IgD-negative memory B cell (primary cell): ENCODE measurements around the gene TGFBI. TPM values are rescaled to one million over a fixed set of nuclear protein-coding genes. Genes with fewer than 3 reads are reported as not detected.

Source experiments
- H3K27ac Mint-ChIP-seq, 3 donors: one replicate each; pipeline ENCODE4 v1.8.0; 2020 to 2022; ENCODE audit warnings: mild to moderate bottlenecking in 3 of 3, mixed read lengths in 3 of 3, moderate library complexity in 1 of 3
- H3K27me3 Mint-ChIP-seq: one replicate; pipeline ENCODE4 v1.8.0; 2021; ENCODE audit warnings: mixed read lengths
- H3K36me3 Mint-ChIP-seq: one replicate; pipeline ENCODE4 v1.8.0; 2020; ENCODE audit warnings: mild to moderate bottlenecking, mixed read lengths
- H3K4me1 Mint-ChIP-seq, 3 donors: one replicate each; pipeline ENCODE4 v1.8.0; 2020 to 2022; ENCODE audit warnings: mixed read lengths in 3 of 3, mild to moderate bottlenecking in 1 of 3
- H3K4me3 Mint-ChIP-seq, 4 donors: one replicate each; pipeline ENCODE4 v1.8.0; 2020 to 2022; ENCODE audit warnings: mild to moderate bottlenecking in 4 of 4, mixed read lengths in 4 of 4, moderate library complexity in 3 of 4
- H3K9me3 Mint-ChIP-seq, 3 donors: one replicate each; pipeline ENCODE4 v1.8.0; 2020 to 2021; ENCODE audit warnings: mixed read lengths in 3 of 3, mild to moderate bottlenecking in 1 of 3
- polyA plus RNA-seq: library from polyadenylated mRNA; unstranded; fragments of 300-500 nt; fragmentation: Illumina TruSeq; gene quantifications from one replicate; pipeline ENCODE4 v1.2.3, GENCODE V29; 2021

Gene TGFBI
- polyA plus RNA-seq, 1 donor from 2014 or later, result 7.1 TPM

DNA sequence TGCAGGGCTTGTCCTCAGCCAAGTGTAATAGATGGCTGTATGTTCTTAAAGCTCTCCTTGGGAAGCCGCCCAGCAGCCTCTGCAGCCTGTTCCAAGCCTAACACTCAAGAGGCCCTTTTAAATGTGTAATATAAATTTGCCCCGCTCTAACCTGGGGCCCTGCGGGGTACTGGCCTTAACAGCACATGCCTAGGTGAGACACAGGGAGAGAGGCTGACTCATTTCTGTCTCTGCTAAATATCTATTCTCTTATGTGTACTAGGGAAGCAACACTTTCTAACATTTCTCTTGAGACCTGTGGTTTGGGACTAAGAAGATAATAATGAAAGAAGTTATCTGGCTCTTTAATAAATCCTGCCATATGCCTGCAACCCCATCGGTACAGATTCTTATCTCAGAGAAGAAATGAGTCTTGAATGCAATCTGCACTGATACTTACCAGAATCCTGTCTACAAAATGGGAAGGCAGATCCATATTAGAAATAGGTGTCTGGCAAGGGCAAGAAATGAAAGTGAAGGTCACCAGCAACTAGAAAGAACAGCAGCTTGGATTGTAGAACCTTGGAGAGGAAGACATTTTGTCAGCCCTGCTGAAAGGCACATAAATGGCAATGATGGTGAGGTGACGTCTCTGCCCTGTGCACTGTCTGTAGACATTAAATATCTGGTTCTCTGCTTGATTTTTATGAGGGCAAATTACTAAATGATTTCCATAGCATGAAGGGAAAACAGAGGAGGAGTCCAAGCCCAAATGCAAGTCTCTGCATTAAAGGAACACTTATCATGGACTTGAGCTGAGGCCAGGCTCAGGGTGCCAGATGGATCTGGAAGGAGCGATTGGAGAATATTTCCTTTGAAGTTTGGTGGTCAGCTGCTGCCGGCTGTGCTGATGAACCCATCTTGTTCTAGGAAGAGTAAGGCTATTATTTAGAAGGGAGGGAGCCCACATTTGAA lies 14.5 kb upstream of the TGFBI start:
- H3K4me1 Mint-ChIP-seq, result no peaks in the 10 kb centered on the region
- H3K9me3 Mint-ChIP-seq, result no peaks in the 10 kb centered on the region
- H3K27me3 Mint-ChIP-seq, result peaks cover 28% of the 10 kb centered on the region
- H3K36me3 Mint-ChIP-seq, result no peaks in the 10 kb centered on the region
- H3K27ac Mint-ChIP-seq, result no peak overlapping the region
- H3K4me3 Mint-ChIP-seq, result no peak overlapping the region

DNA sequence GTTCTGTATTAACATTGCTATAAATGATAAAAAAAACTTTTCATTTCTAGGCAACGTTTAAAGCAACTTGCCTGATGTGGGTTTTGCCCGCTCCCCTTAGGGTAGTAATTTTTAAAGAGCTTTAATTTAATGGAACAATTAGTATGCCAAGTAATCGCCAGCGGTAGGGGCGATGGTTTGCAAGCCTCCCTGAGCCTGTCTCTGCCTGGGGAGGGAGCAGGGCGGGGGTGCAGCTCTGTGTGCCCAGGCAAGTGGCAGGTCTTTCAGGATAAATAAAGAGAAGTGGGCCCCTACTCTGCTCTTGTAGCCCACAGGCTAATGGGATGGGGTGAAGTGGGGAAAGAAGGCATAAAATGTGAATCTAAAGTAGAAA lies 13.8 kb upstream of the TGFBI start:
- Mint-ChIP-seq H3K36me3 (no peaks in the 10 kb centered on the region), H3K9me3 (no peaks in the 10 kb centered on the region), H3K4me1 (no peaks in the 10 kb centered on the region), H3K27me3 (peaks cover 28% of the 10 kb centered on the region), H3K4me3 (no peak overlapping the region), H3K27ac (no peak overlapping the region)

- Mint-ChIP-seq H3K27ac (no peak overlapping the region), H3K4me1 (no peaks in the 10 kb centered on the region), H3K36me3 (no peaks in the 10 kb centered on the region), H3K27me3 (peaks cover 28% of the 10 kb centered on the region), H3K9me3 (no peaks in the 10 kb centered on the region), H3K4me3 (peak overlapping the region in 1 of 4 donors; percentile 71)
Measured at GRCh38 chr5:136015966-136016650, 12.7 kb upstream of the TGFBI start.

- Mint-ChIP-seq H3K36me3 (no peaks in the 10 kb centered on the region), H3K4me1 (no peaks in the 10 kb centered on the region), H3K4me3 (no peak overlapping the region), H3K27me3 (peaks cover 24% of the 10 kb centered on the region), H3K9me3 (no peaks in the 10 kb centered on the region), H3K27ac (no peak overlapping the region)
Measured at GRCh38 chr5:136016945-136017530, 11.8 kb upstream of the TGFBI start.

DNA sequence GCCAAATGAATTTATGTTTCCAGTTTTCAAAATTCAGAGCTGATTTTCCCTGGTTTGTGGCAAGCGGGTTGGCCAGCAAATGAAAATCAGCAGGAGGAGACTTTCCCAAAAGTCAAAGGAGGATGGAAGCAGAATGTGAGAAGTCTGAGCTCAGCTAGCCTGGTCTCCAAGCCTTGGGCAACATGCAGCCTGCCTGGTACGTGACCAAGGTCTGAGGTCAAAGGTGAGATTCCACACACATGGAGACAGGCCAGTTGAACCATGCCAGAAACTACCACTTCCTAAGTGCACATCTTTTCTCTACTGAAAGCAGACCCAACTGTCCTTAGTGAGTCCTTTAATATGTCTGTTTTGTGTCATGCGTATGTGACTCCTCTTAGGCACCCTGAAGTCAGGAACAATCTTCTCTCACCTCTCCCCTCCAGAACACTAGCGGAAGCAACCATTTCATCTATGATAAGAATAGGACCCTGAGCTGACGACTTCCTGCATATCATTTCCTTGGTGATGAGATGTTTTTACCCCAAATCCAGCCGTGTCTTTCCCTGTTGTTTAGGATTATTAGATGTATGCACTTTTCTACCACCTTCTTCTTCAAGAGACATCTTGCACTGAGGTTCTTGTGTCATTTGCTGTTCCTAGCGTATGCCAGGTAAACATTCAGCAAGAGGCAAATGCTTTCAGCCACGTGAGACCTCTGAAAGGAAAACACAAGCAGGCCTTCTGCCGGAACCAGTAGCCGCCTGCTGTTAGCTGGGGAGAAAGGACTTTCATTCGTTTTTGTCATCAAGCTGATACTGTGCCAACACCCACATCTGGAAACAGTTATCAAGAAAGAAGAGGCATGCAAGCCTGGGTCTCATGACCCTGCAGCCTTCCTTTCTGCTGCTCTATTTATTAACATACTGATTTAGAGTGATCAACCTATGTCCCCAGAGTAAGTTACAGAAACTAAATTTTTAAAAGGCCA lies 9.7 kb upstream of the TGFBI start:
- no peak overlapping the region for H3K27ac Mint-ChIP-seq
- H3K4me3 Mint-ChIP-seq, result no peak overlapping the region

DNA sequence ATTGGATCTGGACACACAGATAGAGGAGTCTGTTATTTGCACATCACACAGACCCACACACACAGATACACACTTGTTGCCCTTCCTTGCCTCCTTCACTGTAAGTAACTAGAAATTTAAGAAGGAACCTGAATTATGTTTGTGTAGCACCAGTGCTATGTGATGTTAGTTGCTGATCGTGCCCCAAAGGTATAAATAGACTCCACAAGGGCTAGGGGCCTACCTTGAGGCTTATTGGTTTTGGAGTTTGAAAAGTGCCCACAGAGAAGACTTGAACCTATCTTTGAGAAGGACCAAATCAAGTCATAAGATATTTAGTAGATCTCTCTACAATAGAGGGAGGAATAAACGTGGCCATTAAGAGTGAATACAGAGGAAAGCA lies 8.8 kb upstream of the TGFBI start:
- Mint-ChIP-seq H3K36me3 (no peaks in the 10 kb centered on the region), H3K27me3 (peaks cover 15% of the 10 kb centered on the region), H3K9me3 (no peaks in the 10 kb centered on the region), H3K4me3 (no peak overlapping the region), H3K4me1 (no peaks in the 10 kb centered on the region), H3K27ac (no peak overlapping the region)

More for the DNA sequence above, 9.7 kb upstream of the TGFBI start:
- H3K27me3 Mint-ChIP-seq, result peaks cover 19% of the 10 kb centered on the region
- H3K4me1 Mint-ChIP-seq, result no peaks in the 10 kb centered on the region
- no peaks in the 10 kb centered on the region for H3K36me3 Mint-ChIP-seq
- H3K9me3 Mint-ChIP-seq, result no peaks in the 10 kb centered on the region

GRCh38 chr5:136020383-136021015 lies 8.3 kb upstream of the TGFBI start:
- H3K27me3 Mint-ChIP-seq, result peaks cover 14% of the 10 kb centered on the region
- H3K4me3 Mint-ChIP-seq, result no peak overlapping the region
- no peaks in the 10 kb centered on the region for H3K36me3 Mint-ChIP-seq
- no peaks in the 10 kb centered on the region for H3K4me1 Mint-ChIP-seq
- H3K27ac Mint-ChIP-seq, result no peak overlapping the region
- no peaks in the 10 kb centered on the region for H3K9me3 Mint-ChIP-seq

- Mint-ChIP-seq H3K27me3 (peaks cover 13% of the 10 kb centered on the region), H3K4me3 (no peak overlapping the region), H3K27ac (no peak overlapping the region), H3K4me1 (no peaks in the 10 kb centered on the region), H3K36me3 (no peaks in the 10 kb centered on the region), H3K9me3 (no peaks in the 10 kb centered on the region)
Measured at GRCh38 chr5:136021016-136021405, 7.8 kb upstream of the TGFBI start.

- Mint-ChIP-seq H3K4me3 (no peak overlapping the region), H3K9me3 (peaks cover 0 to 3% (median 0%) of the 10 kb centered on the region in 3 donors), H3K27me3 (peaks cover 17% of the 10 kb centered on the region), H3K27ac (no peak overlapping the region), H3K4me1 (no peaks in the 10 kb centered on the region), H3K36me3 (no peaks in the 10 kb centered on the region)
Measured at GRCh38 chr5:136022965-136023364, 5.8 kb upstream of the TGFBI start.

DNA sequence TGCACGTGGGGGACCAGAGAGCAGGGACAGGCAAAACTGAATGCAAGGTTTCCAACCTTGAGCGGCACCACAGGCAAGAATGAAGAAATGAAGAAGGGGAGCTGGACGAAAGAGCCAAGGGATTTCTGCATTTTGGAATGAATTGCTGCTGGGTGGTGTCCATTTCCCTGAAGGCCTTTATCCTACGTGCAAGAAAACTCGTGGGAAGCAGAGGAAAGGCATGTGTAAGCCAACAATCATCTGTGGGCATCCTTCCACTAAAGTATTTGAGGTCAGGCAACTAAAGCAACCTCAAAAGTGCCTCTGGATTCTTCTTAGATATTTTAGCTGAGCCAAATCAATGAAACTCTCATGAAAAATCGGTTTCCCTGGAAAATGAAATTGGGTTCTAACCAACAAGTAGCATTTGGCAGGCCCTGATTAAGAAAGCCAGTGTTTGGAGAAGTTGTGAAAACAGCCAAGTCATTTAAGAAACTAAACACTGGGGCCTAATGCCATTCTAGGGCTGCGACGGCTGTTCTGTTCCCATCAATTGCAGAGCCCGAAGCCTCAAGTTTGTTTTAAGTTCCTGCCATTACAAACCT lies 4.7 kb upstream of the TGFBI start:
- Mint-ChIP-seq H3K4me1 (no peaks in the 10 kb centered on the region), H3K36me3 (no peaks in the 10 kb centered on the region), H3K9me3 (peaks cover 0 to 3% (median 0%) of the 10 kb centered on the region in 3 donors), H3K27ac (no peak overlapping the region), H3K27me3 (peaks cover 17% of the 10 kb centered on the region), H3K4me3 (no peak overlapping the region)

DNA sequence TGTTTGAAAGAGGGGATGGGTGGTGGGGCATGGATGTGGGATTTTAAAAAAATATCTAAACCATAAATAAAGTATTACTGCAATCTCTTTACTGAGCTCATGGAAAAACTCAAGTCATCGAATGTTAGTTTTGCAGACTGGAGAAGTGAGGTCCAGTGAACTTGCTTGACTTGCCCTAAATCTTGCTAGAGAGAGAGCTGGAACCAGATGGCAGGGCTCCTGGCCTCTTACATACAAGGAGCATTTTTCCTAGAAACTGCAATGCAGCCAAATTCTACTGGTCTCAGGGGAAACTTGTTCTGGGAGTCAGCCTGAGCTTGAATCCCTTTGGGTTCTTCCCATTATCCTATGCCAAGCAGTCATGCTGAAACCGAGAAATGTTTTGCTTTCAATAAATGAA lies 2.9 kb upstream of the TGFBI start:
- Mint-ChIP-seq H3K27ac (no peak overlapping the region), H3K9me3 (peaks cover 0 to 3% (median 0%) of the 10 kb centered on the region in 3 donors), H3K4me1 (peaks cover 0 to 6% (median 1%) of the 10 kb centered on the region in 3 donors), H3K4me3 (no peak overlapping the region), H3K36me3 (no peaks in the 10 kb centered on the region), H3K27me3 (peaks cover 18% of the 10 kb centered on the region)

- peaks cover 0 to 13% (median 8%) of the 10 kb centered on the region in 3 donors for H3K4me1 Mint-ChIP-seq
- H3K9me3 Mint-ChIP-seq, result peaks cover 0 to 3% (median 0%) of the 10 kb centered on the region in 3 donors
- H3K4me3 Mint-ChIP-seq, result no peak overlapping the region
- H3K27me3 Mint-ChIP-seq, result peaks cover 18% of the 10 kb centered on the region
- H3K27ac Mint-ChIP-seq, result no peak overlapping the region
- H3K36me3 Mint-ChIP-seq, result no peaks in the 10 kb centered on the region
Measured at GRCh38 chr5:136026636-136027035, 2.2 kb upstream of the TGFBI start.

DNA sequence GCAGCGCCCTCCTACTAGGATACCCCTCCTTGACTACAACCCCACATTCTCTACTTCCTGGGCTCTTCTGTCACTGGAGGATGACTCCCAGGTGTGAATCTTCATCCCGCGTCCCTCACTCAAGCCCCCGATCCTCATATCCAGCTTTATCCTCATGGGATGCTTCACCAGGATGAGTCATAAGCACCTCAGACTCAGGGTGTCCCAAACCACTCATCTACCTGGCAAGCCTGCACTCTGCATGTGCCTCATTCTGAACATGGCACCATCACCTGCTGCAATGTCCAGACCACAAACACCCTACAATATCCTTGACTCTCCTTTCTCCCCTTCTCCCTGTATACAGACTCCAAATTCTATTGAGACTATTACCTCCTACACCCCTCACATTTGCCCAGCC lies 1.5 kb upstream of the TGFBI start:
- peaks cover 0 to 13% (median 9%) of the 10 kb centered on the region in 3 donors for H3K4me1 Mint-ChIP-seq
- H3K27ac Mint-ChIP-seq, result no peak overlapping the region
- H3K27me3 Mint-ChIP-seq, result peaks cover 18% of the 10 kb centered on the region
- peak overlapping the region in 1 of 4 donors; percentile 61 for H3K4me3 Mint-ChIP-seq
- no peaks in the 10 kb centered on the region for H3K36me3 Mint-ChIP-seq
- peaks cover 0 to 3% (median 0%) of the 10 kb centered on the region in 3 donors for H3K9me3 Mint-ChIP-seq

DNA sequence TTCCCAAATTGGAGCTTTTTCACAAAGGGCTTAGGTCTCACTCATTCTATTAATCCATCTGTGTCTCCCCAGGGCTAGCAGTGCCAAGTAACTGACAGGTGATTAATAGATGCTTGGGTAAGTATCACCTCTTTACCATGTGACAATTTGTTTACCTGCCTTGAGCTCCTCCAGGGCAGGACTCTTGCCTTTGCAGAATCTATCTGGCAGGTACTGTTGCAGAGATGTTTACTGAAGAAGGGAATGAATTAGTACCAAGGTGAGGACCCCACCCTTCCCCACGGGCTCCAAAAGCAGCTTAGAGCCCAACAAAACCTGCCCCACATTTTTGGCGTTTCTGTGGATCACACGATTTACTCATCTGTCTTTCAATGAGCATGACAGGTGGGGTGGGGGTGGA lies 698 bp upstream of the TGFBI start:
- H3K27me3 Mint-ChIP-seq, result peaks cover 18% of the 10 kb centered on the region
- H3K9me3 Mint-ChIP-seq, result peaks cover 0 to 3% (median 0%) of the 10 kb centered on the region in 3 donors
- no peaks in the 10 kb centered on the region for H3K36me3 Mint-ChIP-seq
- H3K4me3 Mint-ChIP-seq, result no peak overlapping the region
- peaks cover under 1 to 14% (median 12%) of the 10 kb centered on the region in 3 donors for H3K4me1 Mint-ChIP-seq
- H3K27ac Mint-ChIP-seq, result no peak overlapping the region
